Measurements from ENCODE around the gene MTX2.

GRCh38 chr2:176328149-176328548, 58.9 kb downstream of the MTX2 start:
- TF ChIP-seq CTCF (IDR thresholded peaks at IDR 0.05) = no peak
- TF ChIP-seq POLR2A (IDR thresholded peaks at IDR 0.05) = no peak
